HepG2 (cell line): ENCODE results near the gene FKBP9. TPM values are rescaled to one million over a fixed set of nuclear protein-coding genes. Genes with fewer than 3 reads are reported as not detected.
A peak's percentile ranks its signal among the peaks of the same experiment; 100 is the strongest.

Source experiments
- ATAC-seq: fragments of 200-7000 bp; cut with Tn5 transposase; 3 replicates; pipeline ENCODE4 v1.9.1; 2020; ENCODE audit warnings: mild to moderate bottlenecking, moderate library complexity
- BruUV-seq: library from RNA; stranded (reverse); fragments of 400-500 nt; replicated peaks from 2 replicates; lab custom pipeline; 2021; lab: Mats Ljungman, UMichigan
- CTCF ChIA-PET: fragments of 300-600 bp; formaldehyde crosslinking; extraction: SDS; loops from one replicate; lab custom pipeline; 2021; ENCODE audit warnings: low total read pairs, inconsistent platforms, low intra/inter-chr PET ratio; lab: Yijun Ruan, JAX
- POLR2A ChIA-PET: fragments of 350-600 bp; sonication (Branson Sonifier 250); formaldehyde crosslinking; loops from one replicate; lab custom pipeline; 2020; ENCODE audit warnings: antibody characterized with exemption, inconsistent platforms; lab: Yijun Ruan, JAX
- DNase-seq: peaks from one replicate; pipeline ENCODE4 v3.0.0-alpha.2; 2015; ENCODE audit warnings: low spot score
- FAIRE-seq: peaks from 3 replicates; lab custom pipeline; 2011; peaks lifted over from hg19 to GRCh38; lab: Jason Lieb, UNC
- H2AFZ ChIP-seq: one replicate; pipeline ENCODE4 v1.6.1; 2011; ENCODE audit warnings: low read length, inconsistent platforms
- H3K27ac ChIP-seq: fragments of 300-600 bp; 3 replicates; pipeline ENCODE4 v1.8.0; 2011; ENCODE audit warnings: mixed run types, mild to moderate bottlenecking, mixed read lengths, low read length, inconsistent platforms; ENCODE audit not compliant: insufficient read depth; ENCODE audit errors: extremely low read length
- H3K27me3 ChIP-seq, 2 experiments: fragments of 200-600 bp in 1 of 2; 2 replicates in 1 of 2; 3 replicates in 1 of 2; pipeline versions ENCODE4 v1.6.0 to v1.8.0; 2011; ENCODE audit warnings: low read length in 2 of 2, mild to moderate bottlenecking in 2 of 2, moderate library complexity in 2 of 2, inconsistent platforms in 1 of 2; ENCODE audit not compliant: insufficient read depth in 2 of 2, control insufficient read depth in 1 of 2
- H3K36me3 ChIP-seq, 2 experiments: fragments of 200-600 bp in 1 of 2; replicated peaks in 1 of 2; 2 replicates in 1 of 2; 3 replicates in 1 of 2; pipeline versions ENCODE4 v1.5.1 to v1.8.0; 2011; ENCODE audit warnings: low read length in 2 of 2, inconsistent platforms in 1 of 2; ENCODE audit not compliant: insufficient read depth in 2 of 2, control insufficient read depth in 1 of 2
- H3K4me1 ChIP-seq: 2 replicates; pipeline ENCODE4 v1.5.1; 2012; ENCODE audit warnings: low read length, inconsistent platforms; ENCODE audit not compliant: insufficient read depth
- H3K4me2 ChIP-seq: 2 replicates; pipeline ENCODE4 v1.6.0; 2011; ENCODE audit warnings: low read depth, low read length, inconsistent platforms
- H3K4me3 ChIP-seq, 3 experiments: fragments of 200-600 bp in 1 of 3; sonication (generic), shearing (Covaris generic) in 1 of 3; replicated peaks in 1 of 3; 2 replicates each; pipeline ENCODE4 v1.5.1; 2011 to 2016; ENCODE audit warnings: low read length in 3 of 3, inconsistent platforms in 2 of 3, low read depth in 2 of 3, mild to moderate bottlenecking in 2 of 3, control low read depth in 1 of 3, mixed read lengths in 1 of 3; ENCODE audit not compliant: insufficient read depth in 1 of 3
- H3K79me2 ChIP-seq: one replicate; pipeline ENCODE4 v1.6.1; 2011; ENCODE audit warnings: low read length, inconsistent platforms; ENCODE audit not compliant: insufficient read depth
- H3K9ac ChIP-seq: 2 replicates; pipeline ENCODE4 v1.6.0; 2011; ENCODE audit warnings: mild to moderate bottlenecking, low read depth, low read length, inconsistent platforms; ENCODE audit not compliant: insufficient read depth
- H3K9me3 ChIP-seq: 2 replicates; pipeline ENCODE4 v1.5.1; 2012; ENCODE audit warnings: mild to moderate bottlenecking, low read length
- H4K20me1 ChIP-seq: 2 replicates; pipeline ENCODE4 v1.6.0; 2011; ENCODE audit warnings: inconsistent platforms, mild to moderate bottlenecking, low read length, moderate library complexity; ENCODE audit not compliant: insufficient read depth
- BCL6 ChIP-seq: IDR thresholded peaks from 2 replicates; pipeline ENCODE4 v1.6.1; 2016; ENCODE audit warnings: missing genetic modification reagents, missing compliant biosample characterization
- BHLHE40 ChIP-seq: IDR thresholded peaks from 2 replicates; pipeline ENCODE4 v1.6.1; 2011; ENCODE audit warnings: low read length, improper control_type of control experiment
- GTF3A ChIP-seq: sonication (generic); formaldehyde crosslinking; conservative IDR thresholded peaks from 2 replicates; pipeline ENCODE4 v1.4.0; 2020; ENCODE audit warnings: mild to moderate bottlenecking, missing genetic modification reagents
- HNF4G ChIP-seq, 2 experiments: sonication (generic) in 1 of 2; formaldehyde crosslinking in 1 of 2; IDR thresholded peaks; 2 replicates each; pipeline versions ENCODE4 v1.4.0 to v1.6.1; 2011 to 2020; ENCODE audit warnings: borderline replicate concordance in 2 of 2, low read depth in 2 of 2, mild to moderate bottlenecking in 2 of 2, low read length in 1 of 2, missing genetic modification reagents in 1 of 2, moderate library complexity in 1 of 2
- ISX ChIP-seq: sonication (generic); formaldehyde crosslinking; conservative IDR thresholded peaks from 2 replicates; pipeline ENCODE4 v1.5.0; 2020; ENCODE audit warnings: missing genetic modification reagents
- KDM3A ChIP-seq: IDR thresholded peaks from 2 replicates; pipeline ENCODE4 v1.6.1; 2018; ENCODE audit warnings: low read depth, missing compliant biosample characterization
- MXD3 ChIP-seq: IDR thresholded peaks from 2 replicates; pipeline ENCODE4 v1.6.1; 2016; ENCODE audit warnings: mild to moderate bottlenecking, missing biosample characterization, missing genetic modification reagents
- RBM22 ChIP-seq: fragments of 200-400 bp; formaldehyde crosslinking; optimal IDR thresholded peaks from 2 replicates; pipeline ENCODE3; 2017; ENCODE audit warnings: mild to moderate bottlenecking, low read length, moderate library complexity
- RFX1 ChIP-seq: fragments of 450-650 bp; IDR thresholded peaks from 2 replicates; pipeline ENCODE4 v1.6.1; 2017
- SALL1 ChIP-seq: sonication (generic); formaldehyde crosslinking; IDR thresholded peaks from 2 replicates; pipeline ENCODE4 v1.8.0; 2022; ENCODE audit warnings: mild to moderate bottlenecking, missing genetic modification reagents
- TEF ChIP-seq: sonication (generic); formaldehyde crosslinking; IDR thresholded peaks from 2 replicates; pipeline ENCODE4 v1.5.0; 2020; ENCODE audit warnings: missing genetic modification reagents
- ZBTB8A ChIP-seq: sonication (generic); formaldehyde crosslinking; IDR thresholded peaks from 2 replicates; pipeline ENCODE4 v1.4.0; 2020; ENCODE audit warnings: mild to moderate bottlenecking, low read depth, missing genetic modification reagents, borderline replicate concordance
- ZFAT ChIP-seq: sonication (generic); formaldehyde crosslinking; conservative IDR thresholded peaks from 2 replicates; pipeline ENCODE4 v1.8.1; 2023; ENCODE audit warnings: missing genetic modification reagents, inconsistent platforms
- ZMAT3 ChIP-seq: sonication (generic); formaldehyde crosslinking; conservative IDR thresholded peaks from 2 replicates; pipeline ENCODE4 v1.7.0; 2021; ENCODE audit warnings: missing genetic modification reagents
- ZMAT5 ChIP-seq: sonication (generic); formaldehyde crosslinking; IDR thresholded peaks from 2 replicates; pipeline ENCODE4 v1.5.0; 2020; ENCODE audit warnings: mild to moderate bottlenecking, low read depth, missing genetic modification reagents, borderline replicate concordance
- ZNF274 ChIP-seq: sonication (generic); formaldehyde crosslinking; IDR thresholded peaks from 2 replicates; pipeline ENCODE4 v1.5.1; 2020; ENCODE audit warnings: mild to moderate bottlenecking, missing genetic modification reagents
- ZNF740 ChIP-seq: sonication (generic); formaldehyde crosslinking; IDR thresholded peaks from 2 replicates; pipeline ENCODE4 v1.4.0; 2020; ENCODE audit warnings: missing genetic modification reagents
- WGBS: methylation state at CpG from one replicate; pipeline ENCODE4 v1.1.6; 2017; ENCODE audit warnings: low lambda C conversion rate; 5-methylcytosine and 5-hydroxymethylcytosine counted together
- in situ Hi-C: cut with HindIII; loops from 2 replicates; pipeline ENCODE4 v1.10.0; 2017; ENCODE audit warnings: low pct_unique_long_range_greater_than_20kb; ENCODE audit not compliant: extremely low pct_ligation_motif_present
- intact Hi-C: fragments of 100-400 bp; cut with micrococcal nuclease; formaldehyde crosslinking; loops from one replicate; pipeline ENCODE4 v1.10.0; 2022; ENCODE audit not compliant: unreplicated experiment
- polyA plus RNA-seq, 8 experiments: library from polyadenylated mRNA; depleted of rRNA in 3 of 8; stranded (reverse) in 7 of 8; unstranded in 1 of 8; fragments of >200 nt; fragmentation: Illumina TruSeq in 4 of 8; extraction: Trizol in 4 of 8; gene quantifications; 2 replicates each; pipeline versions ENCODE4 v1.2.1 to v1.2.3, GENCODE V29; 2011 to 2016; ENCODE audit warnings: low read depth in 4 of 8, missing spikeins in 1 of 8, mixed read lengths in 1 of 8; ENCODE audit not compliant: insufficient read depth in 1 of 8
- total RNA-seq, 5 experiments: library from RNA; depleted of rRNA; stranded (reverse); fragments of >200 nt; fragmentation: Illumina TruSeq; extraction: Trizol; gene quantifications; 2 replicates each; pipeline ENCODE4 v1.2.3, GENCODE V29; 2016; ENCODE audit warnings: low read depth in 1 of 5

FKBP9 gene
- total and polyA plus RNA-seq, 2 of the 13 experiments (the other 11 are each of a cell fraction or from before 2014, with no cell fraction given): 34.0 to 41.5 TPM

GRCh38 chr7:33035776-33036175, 78.5 kb downstream of the FKBP9 start (continued):
- no peak for TF ChIP-seq RBM22

- Histone ChIP-seq H3K79me2 (peaks cover 89% of the 10 kb centered on the region), H4K20me1 (no peaks in the 10 kb centered on the region), H3K9ac (no peak overlapping the region), H2AFZ (no peak overlapping the region), H3K27ac (no peak overlapping the region), H3K27me3 (no peaks in the 10 kb centered on the region), H3K4me3 (no peak overlapping the region), H3K4me1 (peaks cover 72% of the 10 kb centered on the region), H3K36me3 (peaks cover 0 to 3% of the 10 kb centered on the region in 2 experiments; a peak in 1 of 5 replicates), H3K4me2 (peak overlapping the region; percentile 57; the same call in 1 of the 2 replicates), H3K9me3 (no peaks in the 10 kb centered on the region)
- CTCF ChIA-PET: no interaction called here
- ATAC-seq: no peak
- FAIRE-seq: no peak
- TF ChIP-seq SALL1 (CRISPR knock-in tag) (no peak), BHLHE40 (no peak), ZNF274 (CRISPR knock-in tag) (no peak), GTF3A (no peak), ZMAT3 (no peak), ZMAT5 (CRISPR knock-in tag) (no peak), ZBTB8A (no peak), ZFAT (CRISPR knock-in tag) (no peak), ZNF740 (CRISPR knock-in tag) (no peak), MXD3 (no peak), ISX (CRISPR knock-in tag) (no peak), TEF (CRISPR knock-in tag) (no peak), HNF4G (IDR thresholded peaks at IDR 0.05; ENCODE audit: borderline replicate concordance, low read depth, low read length) (no peak), HNF4G (CRISPR knock-in tag; IDR thresholded peaks at IDR 0.05; ENCODE audit: borderline replicate concordance, low read depth) (no peak), RFX1 (no peak), BCL6 (CRISPR knock-in tag) (no peak), KDM3A (CRISPR knock-in tag) (no peak)
- in situ Hi-C loops: no loop called here
- DNase-seq: no peak
- POLR2A ChIA-PET: no interaction called here
- 91% methylated on average over 2 of the region's 2 CpGs for WGBS
- BruUV-seq: no TSS peak
- intact Hi-C loops: no loop called here
Measured at GRCh38 chr7:33038639-33039038, 81.4 kb downstream of the FKBP9 start.
